A549 (cell line): ENCODE measurements around the gene RHEBL1. TPM values are rescaled to one million over a fixed set of nuclear protein-coding genes. Genes with fewer than 3 reads are reported as not detected.

Experiments
- ATAC-seq, 2 experiments: fragments of 200-7000 bp in 1 of 2; fragments of >200 bp in 1 of 2; cut with Nextera tagmentation in 1 of 2; cut with Tn5 transposase in 1 of 2; 3 replicates each; pipeline versions ENCODE4 v1.8.0 to v1.9.1; 2018 to 2020; ENCODE audit warnings: mild to moderate bottlenecking in 1 of 2, moderate library complexity in 1 of 2
- CTCF ChIA-PET: fragments of 300-600 bp; sonication (Branson Sonifier 250); formaldehyde crosslinking; extraction: SDS; loops from one replicate; lab custom pipeline; 2021; ENCODE audit warnings: antibody characterized with exemption, inconsistent platforms; lab: Yijun Ruan, JAX
- POLR2A ChIA-PET: fragments of 350-600 bp; formaldehyde crosslinking; extraction: SDS; loops from one replicate; lab custom pipeline; 2021; ENCODE audit warnings: antibody characterized with exemption, inconsistent platforms; lab: Yijun Ruan, JAX
- DNase-seq, 2 experiments: peaks; one replicate each; pipeline versions ENCODE4 v3.0.0 to v3.0.0-alpha.2; 2011 to 2016; ENCODE audit warnings: low read depth in 1 of 2, low spot score in 1 of 2
- FAIRE-seq: peaks from 2 replicates; lab custom pipeline; 2011; peaks lifted over from hg19 to GRCh38; lab: Jason Lieb, UNC
- H3K27ac ChIP-seq, 2 experiments: fragments of >200 bp; sonication (Bioruptor Twin); formaldehyde crosslinking; 3 replicates each; pipeline ENCODE4 v1.5.1; 2016 to 2017
- H3K4me1 ChIP-seq: fragments of >200 bp; sonication (Bioruptor Twin); formaldehyde crosslinking; 3 replicates; pipeline ENCODE4 v1.6.1; 2016
- H3K4me2 ChIP-seq: fragments of >200 bp; sonication (Bioruptor Twin); formaldehyde crosslinking; 3 replicates; pipeline ENCODE4 v1.6.1; 2016
- H3K4me3 ChIP-seq: fragments of >200 bp; sonication (Bioruptor Twin); formaldehyde crosslinking; 3 replicates; pipeline ENCODE4 v1.5.1; 2016
- H3K9me3 ChIP-seq: fragments of >200 bp; sonication (Bioruptor Twin); formaldehyde crosslinking; 3 replicates; pipeline ENCODE4 v1.6.1; 2016
- CBX2 ChIP-seq: fragments of 200-600 bp; sonication (generic); IDR thresholded peaks from 2 replicates; pipeline ENCODE4 v1.6.1; 2016; ENCODE audit warnings: low read depth, mild to moderate bottlenecking, borderline replicate concordance
- CBX8 ChIP-seq: fragments of 200-600 bp; sonication (generic); IDR thresholded peaks from 2 replicates; pipeline ENCODE4 v1.6.1; 2016
- CTCF ChIP-seq: fragments of >200 bp; sonication (Bioruptor Twin); formaldehyde crosslinking; IDR thresholded peaks from 3 replicates; pipeline ENCODE4 v1.5.1; 2016
- EHF ChIP-seq: fragments of 250-450 bp; sonication (Bioruptor Pico); IDR thresholded peaks from 2 replicates; pipeline ENCODE4 v1.5.0; 2020; ENCODE audit warnings: mild to moderate bottlenecking
- EHMT2 ChIP-seq: fragments of 200-600 bp; sonication (generic); IDR thresholded peaks from 2 replicates; pipeline ENCODE4 v1.6.1; 2016; ENCODE audit warnings: antibody characterized with exemption, low read depth, mild to moderate bottlenecking, moderate library complexity
- FOXS1 ChIP-seq: fragments of 250-450 bp; sonication (Bioruptor Pico); IDR thresholded peaks from 2 replicates; pipeline ENCODE4 v1.5.0; 2020; ENCODE audit warnings: mild to moderate bottlenecking, moderate library complexity
- HDAC2 ChIP-seq: fragments of 200-600 bp; sonication (generic); IDR thresholded peaks from 2 replicates; pipeline ENCODE4 v1.6.1; 2016
- HEYL ChIP-seq: fragments of 250-450 bp; sonication (Bioruptor Pico); IDR thresholded peaks from 2 replicates; pipeline ENCODE4 v1.8.0; 2021; ENCODE audit warnings: mild to moderate bottlenecking, moderate library complexity
- HOXB13 ChIP-seq: fragments of 250-450 bp; sonication (Bioruptor Pico); IDR thresholded peaks from 2 replicates; pipeline ENCODE4 v1.5.0; 2020; ENCODE audit warnings: low read depth, mild to moderate bottlenecking, moderate library complexity
- HOXB5 ChIP-seq: fragments of 250-450 bp; sonication (Bioruptor Pico); IDR thresholded peaks from 2 replicates; pipeline ENCODE4 v1.5.0; 2020; ENCODE audit warnings: mild to moderate bottlenecking, moderate library complexity
- MAFK ChIP-seq: fragments of 450-650 bp; IDR thresholded peaks from 2 replicates; pipeline ENCODE4 v1.6.1; 2014; ENCODE audit not compliant: partially characterized antibody
- MYC ChIP-seq: IDR thresholded peaks from 2 replicates; pipeline ENCODE4 v1.6.1; 2012; ENCODE audit warnings: mild to moderate bottlenecking, inconsistent platforms, low read length, improper control_type of control experiment, borderline replicate concordance
- NFE2L2 ChIP-seq: fragments of 150-350 bp; conservative IDR thresholded peaks from 2 replicates; pipeline ENCODE4 v1.6.1; 2014; ENCODE audit warnings: low read length
- NPAS2 ChIP-seq: fragments of 250-450 bp; sonication (Bioruptor Pico); IDR thresholded peaks from 2 replicates; pipeline ENCODE4 v1.8.0; 2022; ENCODE audit warnings: mild to moderate bottlenecking, moderate library complexity, borderline replicate concordance
- PHF8 ChIP-seq: fragments of 200-600 bp; sonication (generic); IDR thresholded peaks from 2 replicates; pipeline ENCODE4 v1.6.1; 2016; ENCODE audit warnings: low read depth, mild to moderate bottlenecking, antibody characterized with exemption, moderate library complexity, borderline replicate concordance
- POLR2AphosphoS2 ChIP-seq: conservative IDR thresholded peaks from 2 replicates; pipeline ENCODE4 v1.6.1; 2012; ENCODE audit warnings: low read length, improper control_type of control experiment, inconsistent platforms
- RARB ChIP-seq: fragments of 250-450 bp; sonication (Bioruptor Pico); IDR thresholded peaks from 2 replicates; pipeline ENCODE4 v1.8.0; 2021; ENCODE audit warnings: mild to moderate bottlenecking, moderate library complexity
- RCOR1 ChIP-seq: fragments of 150-350 bp; IDR thresholded peaks from 2 replicates; pipeline ENCODE4 v1.6.1; 2014; ENCODE audit warnings: antibody characterized with exemption, low read length, low read depth
- RFX5 ChIP-seq: fragments of 450-650 bp; IDR thresholded peaks from 2 replicates; pipeline ENCODE4 v1.7.1; 2014; ENCODE audit warnings: antibody characterized with exemption, mild to moderate bottlenecking, moderate library complexity
- RNF2 ChIP-seq: fragments of 200-600 bp; sonication (generic); IDR thresholded peaks from 2 replicates; pipeline ENCODE4 v1.6.1; 2016; ENCODE audit warnings: low read depth, mild to moderate bottlenecking, antibody characterized with exemption, moderate library complexity, borderline replicate concordance
- ZFP36 ChIP-seq: fragments of 450-650 bp; IDR thresholded peaks from 2 replicates; pipeline ENCODE4 v1.6.1; 2014; ENCODE audit warnings: borderline replicate concordance; ENCODE audit not compliant: partially characterized antibody
- ZNF302 ChIP-seq: fragments of 250-450 bp; sonication (Bioruptor Pico); IDR thresholded peaks from 2 replicates; pipeline ENCODE4 v1.9.0; 2021; ENCODE audit warnings: inconsistent platforms, mild to moderate bottlenecking, moderate library complexity
- WGBS: methylation state at CpG from one replicate; pipeline ENCODE4 v1.1.6; 2017; ENCODE audit errors: missing lambda C conversion rate; 5-methylcytosine and 5-hydroxymethylcytosine counted together
- polyA plus RNA-seq, 4 experiments: library from polyadenylated mRNA; depleted of rRNA in 3 of 4; stranded (reverse); fragments of >200 nt; fragmentation: RNase III in 1 of 4; extraction: RNeasy Plus Mini Kit Qiagen cat#74134 plus additional on column Dnase treatment in 1 of 4; gene quantifications; 2 replicates in 3 of 4; 3 replicates in 1 of 4; pipeline ENCODE4 v1.2.3, GENCODE V29; 2011 to 2017
- TF ChIP-seq, protein P1 (sequence below): fragments of >200 bp; sonication (Bioruptor Twin); formaldehyde crosslinking; IDR thresholded peaks from 2 replicates; pipeline ENCODE4 v1.6.1; 2016
- TF ChIP-seq, protein P2 (sequence below): fragments of 450-650 bp; IDR thresholded peaks from 2 replicates; pipeline ENCODE4 v1.6.1; 2014; ENCODE audit warnings: antibody characterized with exemption
- TF ChIP-seq, protein P3 (sequence below): IDR thresholded peaks from 2 replicates; pipeline ENCODE4 v1.6.1; 2012
- TF ChIP-seq, protein P4 (sequence below): fragments of 250-450 bp; sonication (Bioruptor Pico); IDR thresholded peaks from 2 replicates; pipeline ENCODE4 v1.5.0; 2021; ENCODE audit warnings: mild to moderate bottlenecking, moderate library complexity, borderline replicate concordance

RHEBL1 gene
- polyA plus RNA-seq, 2 of the 4 experiments (the other 2 are of a cell fraction) = 2.1 to 4.0 TPM

DNA sequence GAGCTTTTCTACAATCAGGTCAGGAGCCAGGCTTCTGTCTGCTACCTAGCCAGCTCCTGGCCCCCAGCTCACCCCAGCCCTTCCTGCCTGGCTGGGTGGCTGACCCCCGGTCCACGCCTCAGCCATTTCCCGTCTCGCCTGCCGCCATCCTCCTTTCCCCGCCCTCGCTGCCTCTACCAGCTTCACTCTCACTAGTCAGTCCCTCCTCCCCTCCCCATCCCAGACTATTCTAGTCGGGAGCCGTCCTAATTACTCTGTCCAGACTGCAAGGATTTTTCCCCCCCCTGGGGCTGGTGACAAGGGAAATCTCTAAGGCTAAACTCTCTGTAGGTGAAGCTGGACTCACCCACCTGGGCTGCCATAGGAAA is 24.0 kb upstream of the RHEBL1 start:
- DNase-seq = no peak
- TF ChIP-seq CTCF (no peak), EHF (CRISPR knock-in tag) (no peak), HOXB5 (no peak), RNF2 (no peak), RFX5 (no peak), NFE2L2 (no peak), HDAC2 (no peak), FOXS1 (CRISPR knock-in tag) (no peak)
- H3K9me3 ChIP-seq = no peaks in the 10 kb centered on the region
- FAIRE-seq = no peak
- H3K4me1 ChIP-seq = peaks cover 17% of the 10 kb centered on the region; the same call in 2 of the 3 replicates
- POLR2A ChIA-PET = interaction anchor here (1.0 kb wide), 1 partner anchor 37 kb away, joined by 3 read pairs; no protein-coding TSS in a partner anchor
- no peak overlapping the region for H3K4me3 ChIP-seq
- CTCF ChIA-PET = interaction anchor here (0.8 to 11.5 kb wide), 9 partner anchors 14 to 97 kb away, joined by 3 to 166 read pairs (median 25); partner anchors contain the start of genes LMBR1L, RHEBL1 and TUBA1B
- no peak for ATAC-seq
- 93% methylated on average over 9 of the region's 9 CpGs for WGBS
- H3K27ac ChIP-seq = no peak overlapping the region
- no peak overlapping the region for H3K4me2 ChIP-seq

DNA sequence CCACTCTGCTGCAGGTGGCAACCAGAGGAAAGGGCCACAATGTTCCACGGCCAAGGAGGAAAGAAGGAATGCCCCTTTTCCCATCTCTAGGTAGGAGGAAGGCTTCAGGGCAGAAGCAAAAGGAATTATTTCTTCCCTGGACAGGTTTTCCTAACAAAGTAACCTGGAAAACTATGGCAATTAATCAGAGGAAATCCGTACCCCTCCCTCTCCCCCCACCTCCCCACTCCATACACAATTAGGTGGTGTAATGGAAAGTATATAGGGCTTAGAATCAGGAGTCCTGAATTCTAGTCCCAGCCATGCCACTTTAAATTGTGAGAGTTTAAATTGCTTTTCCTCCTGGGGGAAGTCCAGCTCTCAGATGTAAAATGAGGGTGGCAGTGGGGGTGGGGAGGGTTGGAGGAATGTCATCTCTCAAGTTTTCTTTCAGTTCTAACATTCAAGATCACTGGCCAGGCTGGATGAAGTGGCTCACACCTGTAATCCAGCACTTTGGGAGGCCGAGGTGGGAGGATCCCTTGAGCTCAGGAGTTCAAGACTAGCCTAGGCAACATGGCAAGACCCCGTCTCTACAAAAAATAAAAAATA is 23.1 kb upstream of the RHEBL1 start:
- ATAC-seq (no peak), DNase-seq (no peak), FAIRE-seq (no peak)
- Histone ChIP-seq H3K4me2 (peak overlapping the region; percentile 67), H3K4me1 (peaks cover 19% of the 10 kb centered on the region; the same call in 2 of the 3 replicates), H3K27ac (no peak overlapping the region; a peak in 1 of 6 replicates), H3K9me3 (no peaks in the 10 kb centered on the region)
- POLR2A ChIA-PET = interaction anchor here (1.3 to 2.5 kb wide), 3 partner anchors 17 to 172 kb away, joined by 3 to 9 read pairs (median 7); partner anchors contain the start of genes LMBR1L, TUBA1B and TUBA1C
- CTCF ChIA-PET = interaction anchor here (0.6 to 11.5 kb wide), 23 partner anchors 8 to 157 kb away, joined by 3 to 166 read pairs (median 7); partner anchors contain the start of genes LMBR1L, RHEBL1 and TUBA1B
- TF ChIP-seq FOXS1 (CRISPR knock-in tag) (no peak), PHF8 (no peak), MYC (no peak), CBX8 (no peak), CBX2 (no peak), RCOR1 (no peak), HEYL (CRISPR knock-in tag) (no peak), NFE2L2 (no peak), ZFP36 (no peak), RARB (CRISPR knock-in tag) (no peak), NPAS2 (CRISPR knock-in tag) (no peak), EHMT2 (no peak), POLR2AphosphoS2 (no peak), MAFK (no peak), ZNF302 (CRISPR knock-in tag) (no peak), HOXB13 (CRISPR knock-in tag) (no peak)
- TF ChIP-seq, protein P1, sequence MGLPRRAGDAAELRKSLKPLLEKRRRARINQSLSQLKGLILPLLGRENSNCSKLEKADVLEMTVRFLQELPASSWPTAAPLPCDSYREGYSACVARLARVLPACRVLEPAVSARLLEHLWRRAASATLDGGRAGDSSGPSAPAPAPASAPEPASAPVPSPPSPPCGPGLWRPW = no peak
- TF ChIP-seq, protein P2, sequence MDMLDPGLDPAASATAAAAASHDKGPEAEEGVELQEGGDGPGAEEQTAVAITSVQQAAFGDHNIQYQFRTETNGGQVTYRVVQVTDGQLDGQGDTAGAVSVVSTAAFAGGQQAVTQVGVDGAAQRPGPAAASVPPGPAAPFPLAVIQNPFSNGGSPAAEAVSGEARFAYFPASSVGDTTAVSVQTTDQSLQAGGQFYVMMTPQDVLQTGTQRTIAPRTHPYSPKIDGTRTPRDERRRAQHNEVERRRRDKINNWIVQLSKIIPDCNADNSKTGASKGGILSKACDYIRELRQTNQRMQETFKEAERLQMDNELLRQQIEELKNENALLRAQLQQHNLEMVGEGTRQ = no peak
- TF ChIP-seq, protein P3, sequence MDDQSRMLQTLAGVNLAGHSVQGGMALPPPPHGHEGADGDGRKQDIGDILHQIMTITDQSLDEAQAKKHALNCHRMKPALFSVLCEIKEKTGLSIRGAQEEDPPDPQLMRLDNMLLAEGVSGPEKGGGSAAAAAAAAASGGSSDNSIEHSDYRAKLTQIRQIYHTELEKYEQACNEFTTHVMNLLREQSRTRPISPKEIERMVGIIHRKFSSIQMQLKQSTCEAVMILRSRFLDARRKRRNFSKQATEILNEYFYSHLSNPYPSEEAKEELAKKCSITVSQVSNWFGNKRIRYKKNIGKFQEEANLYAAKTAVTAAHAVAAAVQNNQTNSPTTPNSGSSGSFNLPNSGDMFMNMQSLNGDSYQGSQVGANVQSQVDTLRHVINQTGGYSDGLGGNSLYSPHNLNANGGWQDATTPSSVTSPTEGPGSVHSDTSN = no peak
- TF ChIP-seq, protein P4, sequence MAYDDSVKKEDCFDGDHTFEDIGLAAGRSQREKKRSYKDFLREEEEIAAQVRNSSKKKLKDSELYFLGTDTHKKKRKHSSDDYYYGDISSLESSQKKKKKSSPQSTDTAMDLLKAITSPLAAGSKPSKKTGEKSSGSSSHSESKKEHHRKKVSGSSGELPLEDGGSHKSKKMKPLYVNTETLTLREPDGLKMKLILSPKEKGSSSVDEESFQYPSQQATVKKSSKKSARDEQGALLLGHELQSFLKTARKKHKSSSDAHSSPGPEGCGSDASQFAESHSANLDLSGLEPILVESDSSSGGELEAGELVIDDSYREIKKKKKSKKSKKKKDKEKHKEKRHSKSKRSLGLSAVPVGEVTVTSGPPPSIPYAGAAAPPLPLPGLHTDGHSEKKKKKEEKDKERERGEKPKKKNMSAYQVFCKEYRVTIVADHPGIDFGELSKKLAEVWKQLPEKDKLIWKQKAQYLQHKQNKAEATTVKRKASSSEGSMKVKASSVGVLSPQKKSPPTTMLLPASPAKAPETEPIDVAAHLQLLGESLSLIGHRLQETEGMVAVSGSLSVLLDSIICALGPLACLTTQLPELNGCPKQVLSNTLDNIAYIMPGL (CRISPR knock-in tag) = no peak
- TF ChIP-seq, all 56 proteins: peak for 0
- H3K4me3 ChIP-seq = no peak overlapping the region
- 49% methylated on average over 4 of the region's 4 CpGs for WGBS
